Measurements from ENCODE around the gene LIG1.
"Not testable (repeated sequence)": the region's sequence is repeated elsewhere in the genome, so short reads cannot be mapped to it uniquely, and the experiment has no call there.

The LIG1 gene

GRCh38 chr19:48120505-48120904, 49.6 kb downstream of the LIG1 start:
- DNase-seq, result no peak

GRCh38 chr19:48118131-48118517, 52.0 kb downstream of the LIG1 start:
- DNase-seq, result no peak

GRCh38 chr19:48117515-48118130, 52.5 kb downstream of the LIG1 start:
- DNase-seq, result no peak

GRCh38 chr19:48113190-48113917, 56.8 kb downstream of the LIG1 start:
- no peak for DNase-seq

GRCh38 chr19:48111280-48111679, 58.9 kb downstream of the LIG1 start:
- peak in 1 of 3 experiments; percentile 66 for DNase-seq

GRCh38 chr19:48110350-48110966, 59.7 kb downstream of the LIG1 start, which contains the start of gene PLA2G4C:
TSS of gene PLA2G4C (minus strand) at chr19:48110817. CDS start at chr19:48106529, 4,288 bp downstream.
- peak; percentile 88 to 97 (median 90) for DNase-seq

- DNase-seq, result no peak
Observed at GRCh38 chr19:48108997-48109782, 61.0 kb downstream of the LIG1 start.

- no peak for DNase-seq
Observed at GRCh38 chr19:48103922-48104321, 66.2 kb downstream of the LIG1 start.

- peak in 2 of 3 experiments; percentile 13 to 14 for DNase-seq
Observed at GRCh38 chr19:48102870-48103751, 67.0 kb downstream of the LIG1 start.

GRCh38 chr19:48095612-48096175, 74.5 kb downstream of the LIG1 start:
- DNase-seq, result no peak

GRCh38 chr19:48094855-48095203, 75.3 kb downstream of the LIG1 start:
- DNase-seq, result no peak

GRCh38 chr19:48094129-48094854, 75.9 kb downstream of the LIG1 start:
- DNase-seq, result no peak

GRCh38 chr19:48091111-48091718, 78.9 kb downstream of the LIG1 start:
- DNase-seq, result not testable (repeated sequence)

- no peak for DNase-seq
Observed at GRCh38 chr19:48090281-48090802, 79.8 kb downstream of the LIG1 start.

GRCh38 chr19:48088991-48089390, 81.2 kb downstream of the LIG1 start:
- not testable (repeated sequence) for DNase-seq

GRCh38 chr19:48085904-48086864, 84.0 kb downstream of the LIG1 start:
- DNase-seq, result no peak

GRCh38 chr19:48085076-48085475, 85.1 kb downstream of the LIG1 start:
- DNase-seq, result no peak

GRCh38 chr19:48081106-48081505, 89.0 kb downstream of the LIG1 start:
- no peak for DNase-seq

- DNase-seq, result not testable (repeated sequence)
Observed at GRCh38 chr19:48070177-48070769, 99.9 kb downstream of the LIG1 start.
